Mammary epithelial cell (primary cell): ENCODE measurements around the gene CIROP.

Source experiments
- EZH2 ChIP-seq: IDR thresholded peaks from 2 replicates; pipeline ENCODE4 v1.6.1; 2012; ENCODE audit warnings: low read length, inconsistent platforms, borderline replicate concordance
- TF ChIP-seq, protein P1 (sequence below), 2 donors: IDR thresholded peaks in 1 of 2; conservative IDR thresholded peaks in 1 of 2; 2 replicates each; pipeline ENCODE4 v1.5.1; 2011 to 2012; ENCODE audit warnings: inconsistent platforms in 2 of 2, low read length in 2 of 2, mild to moderate bottlenecking in 2 of 2, control low read depth in 1 of 2, low read depth in 1 of 2; ENCODE audit not compliant: insufficient read depth in 1 of 2; ENCODE audit errors: extremely low read depth in 1 of 2

DNA sequence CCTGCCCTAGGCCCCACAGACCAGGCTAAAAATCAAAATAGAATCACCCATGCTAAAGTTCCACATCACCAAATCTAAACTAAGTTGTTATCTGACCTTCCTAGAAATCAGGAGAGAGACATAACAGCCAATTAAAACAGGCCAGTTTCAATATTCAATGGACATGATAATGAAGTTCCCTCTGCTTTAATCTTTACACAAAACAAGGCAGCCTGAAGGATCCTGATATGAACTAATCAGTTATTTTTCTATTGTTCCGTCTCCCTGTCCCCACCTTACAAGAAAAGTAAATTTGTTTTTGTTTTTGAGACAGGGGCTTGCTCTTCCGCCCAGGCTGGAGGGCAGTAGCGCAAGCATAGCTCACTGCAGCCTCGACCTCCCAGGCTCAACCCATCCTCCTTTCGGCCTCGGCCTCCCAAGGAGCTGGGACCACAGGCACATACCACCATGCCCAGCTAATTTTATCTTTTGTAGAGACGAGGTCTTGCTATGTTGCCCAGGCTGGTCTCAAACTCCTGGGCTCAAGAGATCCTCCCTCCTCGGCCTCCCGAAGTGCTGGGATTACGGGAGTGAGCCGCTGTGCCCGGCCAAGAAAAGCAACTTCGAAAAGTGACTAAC lies 19.7 kb upstream of the CIROP start:
- TF ChIP-seq, protein P1, sequence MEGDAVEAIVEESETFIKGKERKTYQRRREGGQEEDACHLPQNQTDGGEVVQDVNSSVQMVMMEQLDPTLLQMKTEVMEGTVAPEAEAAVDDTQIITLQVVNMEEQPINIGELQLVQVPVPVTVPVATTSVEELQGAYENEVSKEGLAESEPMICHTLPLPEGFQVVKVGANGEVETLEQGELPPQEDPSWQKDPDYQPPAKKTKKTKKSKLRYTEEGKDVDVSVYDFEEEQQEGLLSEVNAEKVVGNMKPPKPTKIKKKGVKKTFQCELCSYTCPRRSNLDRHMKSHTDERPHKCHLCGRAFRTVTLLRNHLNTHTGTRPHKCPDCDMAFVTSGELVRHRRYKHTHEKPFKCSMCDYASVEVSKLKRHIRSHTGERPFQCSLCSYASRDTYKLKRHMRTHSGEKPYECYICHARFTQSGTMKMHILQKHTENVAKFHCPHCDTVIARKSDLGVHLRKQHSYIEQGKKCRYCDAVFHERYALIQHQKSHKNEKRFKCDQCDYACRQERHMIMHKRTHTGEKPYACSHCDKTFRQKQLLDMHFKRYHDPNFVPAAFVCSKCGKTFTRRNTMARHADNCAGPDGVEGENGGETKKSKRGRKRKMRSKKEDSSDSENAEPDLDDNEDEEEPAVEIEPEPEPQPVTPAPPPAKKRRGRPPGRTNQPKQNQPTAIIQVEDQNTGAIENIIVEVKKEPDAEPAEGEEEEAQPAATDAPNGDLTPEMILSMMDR (conservative IDR thresholded peaks at IDR 0.05 in 1 of 2, IDR thresholded peaks at IDR 0.05 in 1 of 2; ENCODE audit: extremely low read depth in 1 of 2, insufficient read depth in 1 of 2, low read depth in 1 of 2, low read length in 2 of 2): no peak
- TF ChIP-seq EZH2: no peak
